Astrocyte (in vitro differentiated cells and primary cell): ENCODE data around the gene IZUMO1R. TPM values are rescaled to one million over a fixed set of nuclear protein-coding genes. Genes with fewer than 3 reads are reported as not detected.

Experiments
- DNase-seq: peaks from one replicate; pipeline ENCODE4 v3.0.0-alpha.2; 2010; ENCODE audit warnings: low read depth
- FAIRE-seq: peaks from 2 replicates; lab custom pipeline; 2011; peaks lifted over from hg19 to GRCh38; lab: Jason Lieb, UNC
- H2AFZ ChIP-seq: 2 replicates; pipeline ENCODE4 v1.6.0; 2012; ENCODE audit warnings: low read depth, low read length, inconsistent platforms
- H3K27ac ChIP-seq: 2 replicates; pipeline ENCODE4 v1.5.1; 2011; ENCODE audit warnings: low read depth, low read length, inconsistent platforms
- H3K27me3 ChIP-seq: 2 replicates; pipeline ENCODE4 v1.6.0; 2011; ENCODE audit warnings: low read length, inconsistent platforms; ENCODE audit not compliant: insufficient read depth
- H3K36me3 ChIP-seq: 2 replicates; pipeline ENCODE4 v1.5.1; 2011; ENCODE audit warnings: low read length, inconsistent platforms; ENCODE audit not compliant: insufficient read depth
- H3K4me1 ChIP-seq: 2 replicates; pipeline ENCODE4 v1.5.1; 2011; ENCODE audit warnings: low read length, inconsistent platforms; ENCODE audit not compliant: insufficient read depth
- H3K4me2 ChIP-seq: 2 replicates; pipeline ENCODE4 v1.6.0; 2012; ENCODE audit warnings: low read length, inconsistent platforms
- H3K4me3 ChIP-seq: 2 replicates; pipeline ENCODE4 v1.5.1; 2011; ENCODE audit warnings: low read depth, mild to moderate bottlenecking, low read length, inconsistent platforms; ENCODE audit not compliant: insufficient read depth
- H3K79me2 ChIP-seq: 2 replicates; pipeline ENCODE4 v1.6.0; 2012; ENCODE audit warnings: mild to moderate bottlenecking, low read length, inconsistent platforms; ENCODE audit not compliant: insufficient read depth
- H3K9ac ChIP-seq: 2 replicates; pipeline ENCODE4 v1.6.0; 2012; ENCODE audit warnings: mild to moderate bottlenecking, low read length, inconsistent platforms
- H3K9me3 ChIP-seq: 2 replicates; pipeline ENCODE4 v1.5.1; 2012; ENCODE audit warnings: low read depth, mild to moderate bottlenecking, low read length, inconsistent platforms; ENCODE audit not compliant: insufficient read depth
- H4K20me1 ChIP-seq: 2 replicates; pipeline ENCODE4 v1.6.0; 2012; ENCODE audit warnings: low read length, inconsistent platforms; ENCODE audit not compliant: insufficient read depth
- H3K27ac Mint-ChIP-seq: one replicate; pipeline ENCODE4 v1.8.0; 2021; ENCODE audit warnings: mild to moderate bottlenecking, mixed read lengths; ENCODE audit not compliant: unreplicated experiment
- H3K27me3 Mint-ChIP-seq: one replicate; pipeline ENCODE4 v1.8.0; 2021; ENCODE audit warnings: low read depth, mixed read lengths; ENCODE audit not compliant: unreplicated experiment
- H3K36me3 Mint-ChIP-seq: one replicate; pipeline ENCODE4 v1.8.0; 2021; ENCODE audit warnings: low read depth, mixed read lengths; ENCODE audit not compliant: unreplicated experiment
- H3K4me1 Mint-ChIP-seq: one replicate; pipeline ENCODE4 v1.8.0; 2021; ENCODE audit warnings: low read depth, mixed read lengths; ENCODE audit not compliant: unreplicated experiment
- H3K4me3 Mint-ChIP-seq: one replicate; pipeline ENCODE4 v1.8.0; 2021; ENCODE audit warnings: mild to moderate bottlenecking, moderate library complexity, mixed read lengths; ENCODE audit not compliant: unreplicated experiment
- H3K9me3 Mint-ChIP-seq: one replicate; pipeline ENCODE4 v1.8.0; 2021; ENCODE audit warnings: mild to moderate bottlenecking, mixed read lengths; ENCODE audit not compliant: unreplicated experiment
- CTCF ChIP-seq: IDR thresholded peaks from 2 replicates; pipeline ENCODE4 v1.5.1; 2011; ENCODE audit warnings: low read depth, mild to moderate bottlenecking, inconsistent platforms, low read length, moderate library complexity; ENCODE audit not compliant: insufficient read depth
- EZH2 ChIP-seq: IDR thresholded peaks from 2 replicates; pipeline ENCODE4 v1.6.1; 2012; ENCODE audit warnings: mild to moderate bottlenecking, low read length, inconsistent platforms; ENCODE audit not compliant: insufficient read depth
- total RNA-seq: library from RNA; stranded (reverse); gene quantifications from 2 replicates; pipeline ENCODE4 v1.2.1, GENCODE V29; 2021

IZUMO1R gene
- total RNA-seq, 1 donor from 2014 or later: not detected

GRCh38 chr11:94295534-94295933 lies 8.8 kb upstream of the IZUMO1R start:
- H3K4me2 ChIP-seq: no peak overlapping the region
- peaks cover 8% of the 10 kb centered on the region for H3K4me1 Mint-ChIP-seq

GRCh38 chr11:94297985-94298576 lies 6.3 kb upstream of the IZUMO1R start:
- Histone ChIP-seq H3K36me3 (no peaks in the 10 kb centered on the region), H4K20me1 (no peaks in the 10 kb centered on the region), H3K9ac (no peak overlapping the region), H3K79me2 (no peaks in the 10 kb centered on the region), H3K4me3 (no peak overlapping the region), H3K4me1 (no peaks in the 10 kb centered on the region), H3K9me3 (no peaks in the 10 kb centered on the region), H3K4me2 (no peak overlapping the region), H3K27ac (no peak overlapping the region), H3K27me3 (no peaks in the 10 kb centered on the region), H2AFZ (no peak overlapping the region)
- Mint-ChIP-seq H3K9me3 (no peaks in the 10 kb centered on the region), H3K27me3 (peaks cover 14% of the 10 kb centered on the region), H3K27ac (no peak overlapping the region), H3K4me3 (no peak overlapping the region), H3K4me1 (peaks cover 8% of the 10 kb centered on the region), H3K36me3 (no peaks in the 10 kb centered on the region)
- no peak for DNase-seq
- TF ChIP-seq EZH2 (no peak), CTCF (no peak)
- FAIRE-seq: no peak

More at GRCh38 chr11:94295534-94295933, 8.8 kb upstream of the IZUMO1R start:
- no peaks in the 10 kb centered on the region for H3K27me3 ChIP-seq
- H3K27ac ChIP-seq: no peak overlapping the region
- peak; percentile 11 for DNase-seq
- no peak overlapping the region for H3K4me3 Mint-ChIP-seq
- H3K9me3 Mint-ChIP-seq: peaks cover 4% of the 10 kb centered on the region
- H3K9me3 ChIP-seq: no peaks in the 10 kb centered on the region
- no peaks in the 10 kb centered on the region for H3K4me1 ChIP-seq
- TF ChIP-seq CTCF: no peak
- no peak for TF ChIP-seq EZH2
- no peaks in the 10 kb centered on the region for H3K36me3 Mint-ChIP-seq
- H3K27ac Mint-ChIP-seq: peak overlapping the region; percentile 5
- no peak overlapping the region for H3K4me3 ChIP-seq
- no peak overlapping the region for H2AFZ ChIP-seq
- no peaks in the 10 kb centered on the region for H3K79me2 ChIP-seq
- peaks cover 9% of the 10 kb centered on the region for H3K27me3 Mint-ChIP-seq
- FAIRE-seq: no peak
- no peak overlapping the region for H3K9ac ChIP-seq
- no peaks in the 10 kb centered on the region for H3K36me3 ChIP-seq
- no peaks in the 10 kb centered on the region for H4K20me1 ChIP-seq

GRCh38 chr11:94302776-94303175 lies 1.6 kb upstream of the IZUMO1R start:
- H3K27me3 Mint-ChIP-seq: peaks cover 22% of the 10 kb centered on the region
- no peak for FAIRE-seq
- Histone ChIP-seq H3K4me3 (no peak overlapping the region), H4K20me1 (no peaks in the 10 kb centered on the region), H3K79me2 (no peaks in the 10 kb centered on the region), H3K4me2 (no peak overlapping the region), H3K27me3 (no peaks in the 10 kb centered on the region), H3K9me3 (no peaks in the 10 kb centered on the region), H3K4me1 (no peaks in the 10 kb centered on the region), H3K36me3 (no peaks in the 10 kb centered on the region), H3K27ac (no peak overlapping the region), H3K9ac (no peak overlapping the region), H2AFZ (no peak overlapping the region)
- no peak overlapping the region for H3K4me3 Mint-ChIP-seq
- H3K4me1 Mint-ChIP-seq: peaks cover 9% of the 10 kb centered on the region
- TF ChIP-seq CTCF: no peak
- no peaks in the 10 kb centered on the region for H3K9me3 Mint-ChIP-seq
- H3K27ac Mint-ChIP-seq: no peak overlapping the region
- DNase-seq: no peak
- no peaks in the 10 kb centered on the region for H3K36me3 Mint-ChIP-seq
